AG04450 (cell line): ENCODE data around the gene STK33. TPM values are rescaled to one million over a fixed set of nuclear protein-coding genes. Genes with fewer than 3 reads are reported as not detected.

ENCODE experiments used
- CTCF ChIA-PET: fragments of 300-600, 350-600 bp; formaldehyde crosslinking; extraction: SDS; loops from one replicate; lab custom pipeline; 2022; ENCODE audit warnings: antibody characterized with exemption, inconsistent platforms; lab: Charles Lee
- POLR2A ChIA-PET: fragments of 350-600 bp; formaldehyde crosslinking; extraction: SDS; loops from one replicate; lab custom pipeline; 2021; ENCODE audit warnings: antibody characterized with exemption, inconsistent platforms; lab: Yijun Ruan, JAX
- DNase-seq: peaks from one replicate; pipeline ENCODE4 v3.0.0-alpha.2; 2011; ENCODE audit warnings: low read depth, low spot score
- H3K27ac ChIP-seq: one replicate; pipeline ENCODE4 v1.5.1; 2012; ENCODE audit warnings: low read depth, low read length, control low read depth
- H3K27me3 ChIP-seq: one replicate; pipeline ENCODE4 v1.6.0; 2012; ENCODE audit warnings: low read length; ENCODE audit not compliant: control insufficient read depth, insufficient read depth
- H3K4me3 ChIP-seq: 2 replicates; pipeline ENCODE4 v1.5.1; 2011; ENCODE audit warnings: mild to moderate bottlenecking, low read depth, low read length, control low read depth
- H3K9me3 ChIP-seq: 2 replicates; pipeline ENCODE4 v1.5.1; 2012; ENCODE audit warnings: low read length; ENCODE audit not compliant: control insufficient read depth, insufficient read depth
- polyA plus RNA-seq: library from polyadenylated mRNA; depleted of rRNA; stranded (reverse); fragments of >200 nt; gene quantifications from 2 replicates; pipeline ENCODE4 v1.2.3, GENCODE V29; 2011
- TF ChIP-seq, protein P1 (sequence below): IDR thresholded peaks from 2 replicates; pipeline ENCODE4 v1.5.1; 2011; ENCODE audit warnings: low read depth, low read length, control low read depth, inconsistent platforms

Gene STK33
- polyA plus RNA-seq, 1 experiment = 8.3 TPM

DNA sequence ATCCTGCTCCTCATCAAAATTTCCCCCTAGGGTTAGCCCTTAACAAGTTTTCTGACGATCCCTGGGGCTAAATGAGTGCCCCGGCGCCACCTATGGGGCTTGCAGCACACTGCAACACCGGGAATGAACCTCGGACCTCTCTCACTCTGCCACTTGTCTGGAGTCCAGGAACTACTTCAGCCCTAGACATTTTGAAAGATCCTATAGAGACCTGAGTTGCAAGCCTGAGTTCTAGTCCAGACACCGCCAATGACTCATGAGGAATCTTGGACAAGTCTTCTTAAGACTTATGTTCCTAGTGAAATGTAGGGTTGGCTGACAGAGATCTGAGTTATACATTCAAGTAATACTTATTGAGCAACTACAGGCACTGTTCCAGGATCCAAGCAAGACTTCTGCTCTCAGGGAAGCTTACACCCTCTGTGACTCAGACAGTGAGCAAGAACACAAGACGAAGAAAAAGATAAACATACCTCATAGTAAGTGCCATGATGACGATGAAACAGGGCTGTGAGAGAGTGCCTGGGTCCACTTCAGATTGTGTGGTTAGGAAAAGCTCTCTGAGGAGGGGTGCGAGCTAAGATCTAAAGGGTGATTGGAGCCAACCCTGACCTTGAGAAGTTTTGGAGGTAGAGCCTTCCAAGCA, 10.2 kb upstream of the STK33 start:
- ChIA-PET CTCF (no interaction called here), POLR2A (interaction anchor here (0.7 to 1.4 kb wide), 5 partner anchors 10 to 84 kb away, joined by 3 to 10 read pairs (median 5); partner anchors contain the start of genes RPL27A, STK33 and TRIM66)
- peak; percentile 100 for DNase-seq
- Histone ChIP-seq H3K27me3 (no peaks in the 10 kb centered on the region), H3K4me3 (no peak overlapping the region), H3K27ac (peak overlapping the region; percentile 85), H3K9me3 (no peaks in the 10 kb centered on the region)
- TF ChIP-seq, protein P1, sequence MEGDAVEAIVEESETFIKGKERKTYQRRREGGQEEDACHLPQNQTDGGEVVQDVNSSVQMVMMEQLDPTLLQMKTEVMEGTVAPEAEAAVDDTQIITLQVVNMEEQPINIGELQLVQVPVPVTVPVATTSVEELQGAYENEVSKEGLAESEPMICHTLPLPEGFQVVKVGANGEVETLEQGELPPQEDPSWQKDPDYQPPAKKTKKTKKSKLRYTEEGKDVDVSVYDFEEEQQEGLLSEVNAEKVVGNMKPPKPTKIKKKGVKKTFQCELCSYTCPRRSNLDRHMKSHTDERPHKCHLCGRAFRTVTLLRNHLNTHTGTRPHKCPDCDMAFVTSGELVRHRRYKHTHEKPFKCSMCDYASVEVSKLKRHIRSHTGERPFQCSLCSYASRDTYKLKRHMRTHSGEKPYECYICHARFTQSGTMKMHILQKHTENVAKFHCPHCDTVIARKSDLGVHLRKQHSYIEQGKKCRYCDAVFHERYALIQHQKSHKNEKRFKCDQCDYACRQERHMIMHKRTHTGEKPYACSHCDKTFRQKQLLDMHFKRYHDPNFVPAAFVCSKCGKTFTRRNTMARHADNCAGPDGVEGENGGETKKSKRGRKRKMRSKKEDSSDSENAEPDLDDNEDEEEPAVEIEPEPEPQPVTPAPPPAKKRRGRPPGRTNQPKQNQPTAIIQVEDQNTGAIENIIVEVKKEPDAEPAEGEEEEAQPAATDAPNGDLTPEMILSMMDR = peak; percentile 67

DNA sequence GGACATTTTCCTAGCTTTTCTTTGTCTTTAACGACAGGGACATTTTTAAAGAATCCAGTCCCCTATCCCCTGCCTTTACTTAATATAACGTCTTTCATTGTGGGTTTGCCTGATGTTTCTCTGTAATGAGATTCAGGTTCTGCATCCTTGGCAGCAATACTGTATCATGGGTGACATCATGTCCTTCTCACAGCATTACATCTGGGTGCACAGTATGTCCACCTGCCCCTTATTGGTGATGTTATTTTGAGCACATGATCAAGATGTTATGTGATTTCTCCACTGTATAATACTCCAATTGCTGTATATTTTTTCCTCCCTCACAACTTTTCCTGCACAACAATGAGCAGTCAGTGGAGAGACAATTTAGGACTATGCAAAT, 9.7 kb upstream of the STK33 start:
- no peaks in the 10 kb centered on the region for H3K9me3 ChIP-seq
- H3K4me3 ChIP-seq = no peak overlapping the region
- ChIA-PET CTCF (interaction anchor here (0.6 kb wide), 1 partner anchor 62 kb away, joined by 4 read pairs; no protein-coding TSS in a partner anchor), POLR2A (interaction anchor here (1.0 to 1.4 kb wide), 3 partner anchors 28 to 79 kb away, joined by 3 to 10 read pairs (median 5); partner anchors contain the start of genes RPL27A and TRIM66)
- DNase-seq = no peak
- H3K27me3 ChIP-seq = no peaks in the 10 kb centered on the region
- H3K27ac ChIP-seq = peak overlapping the region; percentile 69
- TF ChIP-seq, protein P1 = no peak

DNA sequence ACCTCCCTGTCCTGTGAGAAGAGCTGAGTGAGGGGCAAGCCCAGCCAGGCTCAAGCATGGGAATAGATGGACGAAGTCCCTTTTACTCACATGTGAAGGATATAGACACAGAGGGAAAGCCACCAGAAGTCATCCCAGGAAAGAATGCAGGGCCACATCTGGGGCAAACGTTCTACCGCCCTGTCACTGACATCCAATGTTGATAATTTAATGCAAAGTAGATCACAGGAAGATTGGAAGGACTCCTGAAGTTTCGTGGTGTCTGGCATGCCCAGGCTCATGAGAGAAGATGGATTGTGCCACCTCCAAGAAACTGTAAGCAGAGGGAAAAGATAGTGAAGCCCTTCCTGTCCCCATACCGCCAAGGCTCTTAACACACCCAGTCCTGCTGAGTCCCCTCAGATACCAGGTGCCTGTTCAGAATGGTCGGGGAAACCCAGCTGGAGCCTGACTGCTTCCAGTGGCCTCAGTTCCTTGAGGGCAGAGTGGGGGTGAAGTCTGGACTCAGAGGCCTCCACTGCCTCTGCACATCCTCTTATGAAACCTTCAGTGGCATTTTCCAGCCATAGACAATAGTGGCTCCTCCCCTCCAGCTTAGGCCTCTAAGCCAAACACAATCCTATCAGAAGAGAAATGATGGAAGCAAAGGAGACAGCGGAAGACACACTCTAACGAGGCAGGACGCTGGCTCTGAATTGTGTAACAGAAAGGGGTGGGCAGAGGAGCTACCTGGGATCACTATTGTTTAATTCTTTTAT, 7.5 kb upstream of the STK33 start:
- no peak overlapping the region for H3K4me3 ChIP-seq
- no peaks in the 10 kb centered on the region for H3K27me3 ChIP-seq
- no peaks in the 10 kb centered on the region for H3K9me3 ChIP-seq
- CTCF ChIA-PET = no interaction called here
- POLR2A ChIA-PET = interaction anchor here (0.6 kb wide), 1 partner anchor 17 kb away, joined by 3 read pairs; no protein-coding TSS in a partner anchor
- H3K27ac ChIP-seq = no peak overlapping the region
- TF ChIP-seq, protein P1 = no peak
- DNase-seq = no peak

DNA sequence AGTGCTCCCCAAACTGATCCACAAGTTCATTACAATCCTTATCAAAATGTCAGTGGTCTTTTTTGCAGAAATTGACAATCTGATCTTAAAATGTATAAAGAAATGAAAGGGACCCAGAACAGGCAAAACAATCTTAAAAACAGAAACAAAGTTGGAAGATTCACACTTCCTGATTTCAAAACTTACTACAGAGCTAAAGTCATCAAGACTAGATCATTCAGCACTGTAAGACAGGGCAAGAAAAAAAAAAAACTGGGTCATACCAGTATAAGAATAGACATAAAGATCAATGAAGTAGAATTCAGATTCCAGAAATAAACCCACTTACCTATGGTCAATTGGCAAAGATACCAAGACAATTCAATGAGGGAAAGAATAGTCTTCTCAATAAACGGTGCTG, 4.5 kb upstream of the STK33 start:
- no peak for DNase-seq
- ChIA-PET POLR2A (no interaction called here), CTCF (no interaction called here)
- Histone ChIP-seq H3K4me3 (no peak overlapping the region), H3K27me3 (no peaks in the 10 kb centered on the region), H3K9me3 (no peaks in the 10 kb centered on the region), H3K27ac (no peak overlapping the region)
- TF ChIP-seq, protein P1 = no peak

DNA sequence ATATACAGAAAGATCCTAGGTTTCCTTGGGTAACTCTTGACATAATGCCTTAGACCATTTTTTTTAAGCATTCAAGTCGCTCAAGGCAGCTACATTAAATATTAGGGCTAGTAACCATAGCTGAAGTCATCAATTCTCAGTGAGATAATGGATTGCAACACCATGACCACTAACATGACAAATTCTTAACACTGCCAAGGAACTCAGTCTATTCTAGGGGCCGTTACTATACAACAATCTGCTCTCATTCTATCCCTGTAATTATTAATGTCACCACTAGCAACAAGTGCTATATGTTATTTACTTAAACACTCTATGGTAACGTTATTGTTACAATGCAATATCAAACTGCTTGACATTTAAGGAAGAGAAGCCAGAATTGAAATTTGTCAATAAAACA, 3.2 kb upstream of the STK33 start:
- TF ChIP-seq, protein P1 = no peak
- no peak overlapping the region for H3K4me3 ChIP-seq
- no peak overlapping the region for H3K27ac ChIP-seq
- no peaks in the 10 kb centered on the region for H3K27me3 ChIP-seq
- no peaks in the 10 kb centered on the region for H3K9me3 ChIP-seq
- POLR2A ChIA-PET = no interaction called here
- CTCF ChIA-PET = interaction anchor here (1.0 kb wide), 1 partner anchor 13 kb away, joined by 5 read pairs; no protein-coding TSS in a partner anchor
- DNase-seq = no peak
